Thyroid gland (tissue), 4 donors: Measurements from ENCODE around the gene ZCCHC17.

Experiments
- POLR2A ChIP-seq, 2 donors: fragments of 450-650 bp; IDR thresholded peaks; one replicate each; pipeline ENCODE4 v1.6.1; 2017; ENCODE audit warnings: antibody characterized with exemption in 2 of 2, mild to moderate bottlenecking in 2 of 2, moderate library complexity in 1 of 2
- TF ChIP-seq, protein P1 (sequence below), 6 experiments: fragments of 200-600 bp in 3 of 6; fragments of 450-650 bp in 3 of 6; sonication (generic) in 3 of 6; IDR thresholded peaks; one replicate each; pipeline ENCODE4 v1.5.1; 2016 to 2019; ENCODE audit warnings: antibody characterized with exemption in 6 of 6, mild to moderate bottlenecking in 2 of 6, inconsistent platforms in 1 of 6, moderate library complexity in 1 of 6

DNA sequence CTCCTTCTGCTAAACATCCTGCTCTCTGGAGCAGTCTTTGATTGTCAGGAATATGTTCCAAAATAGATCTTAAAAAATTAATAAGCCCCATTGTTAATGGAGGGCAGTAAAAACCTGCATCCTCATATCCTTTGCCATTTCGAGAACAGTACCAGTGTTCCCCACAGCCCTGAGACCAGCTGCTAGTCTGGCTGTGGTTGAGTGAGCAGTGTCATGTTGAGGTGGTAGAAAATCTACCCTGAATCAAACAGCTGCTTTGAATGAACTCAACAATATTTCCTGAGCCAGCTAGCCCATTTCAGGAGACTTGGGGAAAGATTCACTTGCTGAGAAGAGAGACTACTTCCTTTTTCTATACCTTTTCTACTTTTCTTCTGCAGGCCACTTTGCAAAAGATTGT lies 51.6 kb downstream of the ZCCHC17 start:
- TF ChIP-seq, protein P1, sequence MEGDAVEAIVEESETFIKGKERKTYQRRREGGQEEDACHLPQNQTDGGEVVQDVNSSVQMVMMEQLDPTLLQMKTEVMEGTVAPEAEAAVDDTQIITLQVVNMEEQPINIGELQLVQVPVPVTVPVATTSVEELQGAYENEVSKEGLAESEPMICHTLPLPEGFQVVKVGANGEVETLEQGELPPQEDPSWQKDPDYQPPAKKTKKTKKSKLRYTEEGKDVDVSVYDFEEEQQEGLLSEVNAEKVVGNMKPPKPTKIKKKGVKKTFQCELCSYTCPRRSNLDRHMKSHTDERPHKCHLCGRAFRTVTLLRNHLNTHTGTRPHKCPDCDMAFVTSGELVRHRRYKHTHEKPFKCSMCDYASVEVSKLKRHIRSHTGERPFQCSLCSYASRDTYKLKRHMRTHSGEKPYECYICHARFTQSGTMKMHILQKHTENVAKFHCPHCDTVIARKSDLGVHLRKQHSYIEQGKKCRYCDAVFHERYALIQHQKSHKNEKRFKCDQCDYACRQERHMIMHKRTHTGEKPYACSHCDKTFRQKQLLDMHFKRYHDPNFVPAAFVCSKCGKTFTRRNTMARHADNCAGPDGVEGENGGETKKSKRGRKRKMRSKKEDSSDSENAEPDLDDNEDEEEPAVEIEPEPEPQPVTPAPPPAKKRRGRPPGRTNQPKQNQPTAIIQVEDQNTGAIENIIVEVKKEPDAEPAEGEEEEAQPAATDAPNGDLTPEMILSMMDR (IDR thresholded peaks at IDR 0.05): no peak
- no peak for TF ChIP-seq POLR2A (IDR thresholded peaks at IDR 0.05)
